Mesenchymal stem cell (in vitro differentiated cells and primary cell): ENCODE measurements around the gene KLC1.

ENCODE experiments used
- DNase-seq: peaks from one replicate; pipeline ENCODE4 v3.0.0-alpha.2; 2013
- H2AFZ ChIP-seq: one replicate; pipeline ENCODE4 v1.6.1; 2013; ENCODE audit warnings: low read depth, mild to moderate bottlenecking, control low read depth, inconsistent platforms, low read length, moderate library complexity
- H2AK5ac ChIP-seq: 2 replicates; pipeline ENCODE4 v1.6.1; 2013; ENCODE audit warnings: low read length, moderate library complexity, mild to moderate bottlenecking, inconsistent platforms; ENCODE audit not compliant: severe bottlenecking
- H2BK120ac ChIP-seq: one replicate; pipeline ENCODE4 v1.6.1; 2013; ENCODE audit warnings: low read depth, mild to moderate bottlenecking, inconsistent platforms, low read length, moderate library complexity
- H2BK12ac ChIP-seq, 2 experiments: one replicate each; pipeline ENCODE4 v1.6.1; 2013; ENCODE audit warnings: inconsistent platforms in 2 of 2, low read length in 2 of 2, mild to moderate bottlenecking in 2 of 2, moderate library complexity in 2 of 2, control low read depth in 1 of 2
- H2BK15ac ChIP-seq: one replicate; pipeline ENCODE4 v1.6.1; 2013; ENCODE audit warnings: mild to moderate bottlenecking, low read depth, inconsistent platforms; ENCODE audit not compliant: poor library complexity, severe bottlenecking
- H2BK5ac ChIP-seq: 2 replicates; pipeline ENCODE4 v1.6.1; 2013; ENCODE audit warnings: low read depth, mild to moderate bottlenecking, low read length, control low read depth, inconsistent platforms; ENCODE audit not compliant: poor library complexity, severe bottlenecking
- H3K14ac ChIP-seq, 2 experiments: one replicate each; pipeline ENCODE4 v1.6.1; 2013; ENCODE audit warnings: inconsistent platforms in 2 of 2, low read length in 2 of 2, control low read depth in 1 of 2, mild to moderate bottlenecking in 1 of 2, moderate library complexity in 1 of 2
- H3K18ac ChIP-seq, 2 experiments: one replicate each; pipeline ENCODE4 v1.6.1; 2013; ENCODE audit warnings: inconsistent platforms in 2 of 2, low read length in 2 of 2, control low read depth in 1 of 2, low read depth in 1 of 2, mild to moderate bottlenecking in 1 of 2
- H3K23ac ChIP-seq, 2 experiments: one replicate each; pipeline ENCODE4 v1.6.1; 2013; ENCODE audit warnings: inconsistent platforms in 2 of 2, low read length in 2 of 2, mild to moderate bottlenecking in 2 of 2, moderate library complexity in 2 of 2, control low read depth in 1 of 2
- H3K27ac ChIP-seq: 2 replicates; pipeline ENCODE4 v1.5.1; 2013; ENCODE audit warnings: mild to moderate bottlenecking, moderate library complexity, low read length, control low read depth, inconsistent platforms; ENCODE audit not compliant: poor library complexity, severe bottlenecking
- H3K27me3 ChIP-seq, 2 experiments: 2 replicates each; pipeline versions ENCODE4 v1.6.1 to v1.7.0; 2013; ENCODE audit warnings: low read length in 2 of 2, mild to moderate bottlenecking in 2 of 2, moderate library complexity in 2 of 2, control low read depth in 1 of 2, inconsistent platforms in 1 of 2; ENCODE audit not compliant: control insufficient read depth in 1 of 2, insufficient read depth in 1 of 2
- H3K36me3 ChIP-seq, 2 experiments: 2 replicates each; pipeline versions ENCODE4 v1.6.1 to v1.7.0; 2013; ENCODE audit warnings: low read length in 2 of 2, control low read depth in 1 of 2, inconsistent platforms in 1 of 2, low read depth in 1 of 2, mild to moderate bottlenecking in 1 of 2; ENCODE audit not compliant: insufficient read depth in 2 of 2, control insufficient read depth in 1 of 2
- H3K4ac ChIP-seq, 2 experiments: one replicate each; pipeline ENCODE4 v1.6.1; 2013; ENCODE audit warnings: inconsistent platforms in 2 of 2, low read length in 2 of 2, mild to moderate bottlenecking in 2 of 2, moderate library complexity in 2 of 2, control low read depth in 1 of 2, low read depth in 1 of 2
- H3K4me1 ChIP-seq: 2 replicates; pipeline ENCODE4 v1.6.1; 2013; ENCODE audit warnings: low read depth, low read length, control low read depth; ENCODE audit not compliant: control insufficient read depth, insufficient read depth
- H3K4me2 ChIP-seq: 2 replicates; pipeline ENCODE4 v1.6.1; 2013; ENCODE audit warnings: low read length, mild to moderate bottlenecking, inconsistent platforms; ENCODE audit not compliant: poor library complexity, severe bottlenecking
- H3K4me3 ChIP-seq, 2 experiments: 2 replicates each; pipeline versions ENCODE4 v1.5.1 to v1.7.0; 2013; ENCODE audit warnings: low read length in 2 of 2, mild to moderate bottlenecking in 2 of 2, control low read depth in 1 of 2, low read depth in 1 of 2; ENCODE audit not compliant: insufficient read depth in 1 of 2
- H3K79me1 ChIP-seq: replicated peaks from 2 replicates; pipeline ENCODE4 v1.6.1; 2013; ENCODE audit warnings: mild to moderate bottlenecking, control low read depth, low read length, inconsistent platforms; ENCODE audit not compliant: poor library complexity, severe bottlenecking
- H3K9ac ChIP-seq: 2 replicates; pipeline ENCODE4 v1.7.0; 2013; ENCODE audit warnings: mild to moderate bottlenecking, low read length, moderate library complexity
- H3K9me3 ChIP-seq: 2 replicates; pipeline ENCODE4 v1.7.0; 2013; ENCODE audit warnings: mild to moderate bottlenecking, low read length; ENCODE audit not compliant: control insufficient read depth
- H4K8ac ChIP-seq: one replicate; pipeline ENCODE4 v1.6.1; 2013; ENCODE audit warnings: inconsistent platforms, mild to moderate bottlenecking, low read length, moderate library complexity
- H4K91ac ChIP-seq: one replicate; pipeline ENCODE4 v1.6.1; 2013; ENCODE audit warnings: mild to moderate bottlenecking, low read length, inconsistent platforms
- WGBS: methylation state at CpG from one replicate; pipeline ENCODE4 v1.1.7; 2013; ENCODE audit warnings: mixed read lengths; 5-methylcytosine and 5-hydroxymethylcytosine counted together

The KLC1 gene

DNA sequence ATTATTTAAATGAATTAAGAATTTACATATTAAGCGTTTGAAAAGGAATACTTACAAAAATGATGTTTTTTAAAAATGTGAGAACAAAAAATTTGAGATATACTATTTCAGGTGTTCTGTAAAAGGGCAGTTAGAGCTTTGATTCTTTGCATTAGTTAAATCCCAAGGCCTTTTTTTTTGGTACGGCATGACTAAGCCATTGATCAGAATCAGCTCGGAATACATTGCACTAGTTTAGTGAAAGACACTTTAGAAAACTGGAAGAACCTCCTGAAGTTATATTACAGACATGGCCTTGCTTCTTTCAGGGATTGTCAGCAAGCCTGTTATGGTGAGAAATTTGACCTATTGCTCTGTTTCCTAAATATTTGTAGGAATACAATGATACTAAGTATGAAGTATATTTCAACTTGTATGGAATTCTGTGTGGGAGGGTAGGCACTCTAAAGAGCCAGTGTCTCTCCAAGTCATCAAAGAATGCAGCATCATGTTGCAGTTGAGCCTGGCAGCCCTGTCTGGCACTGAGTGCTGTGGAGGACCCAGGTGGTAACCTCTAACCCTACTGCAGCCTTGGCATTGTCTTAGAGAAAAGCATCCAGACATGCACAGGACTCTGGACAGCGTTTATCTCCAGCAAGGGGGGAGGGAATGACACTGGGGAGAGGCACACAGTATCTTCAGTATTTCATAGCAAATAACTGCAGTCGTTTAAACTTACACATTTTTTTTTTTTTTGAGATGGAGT lies 1.5 kb downstream of the KLC1 start:
- no peak overlapping the region for H3K23ac ChIP-seq

GRCh38 chr14:103633391-103633790 lies 4.4 kb downstream of the KLC1 start:
- peak overlapping the region in 1 of 2 experiments; percentile 69 for H3K23ac ChIP-seq
- peaks cover 8% of the 10 kb centered on the region for H3K4me1 ChIP-seq
- H3K79me1 ChIP-seq, result no peaks in the 10 kb centered on the region
- no peak overlapping the region for H4K91ac ChIP-seq
- 71% methylated on average over 1 of the region's 1 CpG for WGBS
- H3K27me3 ChIP-seq, result no peaks in the 10 kb centered on the region
- H3K18ac ChIP-seq, result no peak overlapping the region
- no peak overlapping the region for H2AK5ac ChIP-seq
- no peak overlapping the region for H3K27ac ChIP-seq
- no peak overlapping the region for H2BK12ac ChIP-seq
- peaks cover 20 to 26% of the 10 kb centered on the region in 2 experiments for H3K36me3 ChIP-seq
- no peaks in the 10 kb centered on the region for H3K9me3 ChIP-seq
- H2BK5ac ChIP-seq, result peak overlapping the region; percentile 51
- no peak overlapping the region for H2AFZ ChIP-seq
- H2BK15ac ChIP-seq, result no peak overlapping the region
- no peak for DNase-seq
- no peak overlapping the region for H3K14ac ChIP-seq
- H3K4ac ChIP-seq, result no peak overlapping the region
- no peak overlapping the region for H2BK120ac ChIP-seq
- no peak overlapping the region for H3K9ac ChIP-seq
- no peak overlapping the region for H4K8ac ChIP-seq
- no peak overlapping the region for H3K4me2 ChIP-seq
- no peak overlapping the region for H3K4me3 ChIP-seq

More for the DNA sequence above, 1.5 kb downstream of the KLC1 start:
- WGBS, result 43% methylated on average over 3 of the region's 5 CpGs
- peak; percentile 40 for DNase-seq
- Histone ChIP-seq H3K4ac (no peak overlapping the region), H3K36me3 (peaks cover 14 to 16% of the 10 kb centered on the region in 2 experiments), H3K4me2 (peak overlapping the region; percentile 4), H2BK120ac (no peak overlapping the region), H2AK5ac (no peak overlapping the region), H3K9me3 (no peaks in the 10 kb centered on the region), H3K27ac (peak overlapping the region; percentile 0), H2BK5ac (peak overlapping the region; percentile 12), H4K91ac (no peak overlapping the region), H3K14ac (no peak overlapping the region), H2BK15ac (no peak overlapping the region), H4K8ac (no peak overlapping the region), H3K9ac (peak overlapping the region; percentile 98), H3K79me1 (no peaks in the 10 kb centered on the region), H3K27me3 (no peaks in the 10 kb centered on the region), H2AFZ (no peak overlapping the region), H3K4me3 (peak overlapping the region in 1 of 2 experiments; percentile 92), H3K4me1 (peaks cover 20% of the 10 kb centered on the region), H2BK12ac (no peak overlapping the region), H3K18ac (no peak overlapping the region)

GRCh38 chr14:103634156-103634555 lies 5.1 kb downstream of the KLC1 start:
- Histone ChIP-seq H3K14ac (no peak overlapping the region), H2BK15ac (no peak overlapping the region), H3K4me1 (peaks cover 10% of the 10 kb centered on the region), H2AK5ac (no peak overlapping the region), H2BK12ac (no peak overlapping the region), H3K27ac (no peak overlapping the region), H3K27me3 (no peaks in the 10 kb centered on the region), H2BK120ac (no peak overlapping the region), H4K91ac (no peak overlapping the region), H3K23ac (no peak overlapping the region), H3K4me2 (no peak overlapping the region), H3K79me1 (no peaks in the 10 kb centered on the region), H4K8ac (no peak overlapping the region), H3K9ac (peak overlapping the region; percentile 13), H2AFZ (no peak overlapping the region), H3K18ac (peak overlapping the region in 1 of 2 experiments; percentile 34), H3K4ac (no peak overlapping the region), H3K36me3 (peaks cover 20 to 26% of the 10 kb centered on the region in 2 experiments), H3K4me3 (peak overlapping the region in 1 of 2 experiments; percentile 12), H3K9me3 (no peaks in the 10 kb centered on the region), H2BK5ac (no peak overlapping the region)
- 96% methylated on average over 3 of the region's 4 CpGs for WGBS
- no peak for DNase-seq

DNA sequence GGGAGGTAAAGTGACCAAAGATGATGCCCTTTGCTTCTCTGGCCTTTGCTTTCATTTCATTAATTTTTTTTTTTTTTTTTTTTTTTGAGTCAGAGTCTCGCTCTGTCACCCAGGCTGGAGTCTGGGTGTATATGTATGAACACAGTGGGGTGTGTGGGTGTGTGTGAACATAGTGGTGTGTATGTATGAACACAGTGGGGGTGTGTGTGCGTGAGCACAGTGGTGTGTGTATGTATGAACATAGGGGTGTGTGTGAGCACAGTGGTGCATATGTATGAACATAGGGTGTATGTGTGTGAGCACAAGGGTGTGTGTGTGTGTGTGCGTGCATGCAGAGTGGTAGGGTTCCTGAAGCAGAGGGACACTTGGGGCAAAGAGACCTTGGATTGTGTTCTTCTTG lies 9.6 kb downstream of the KLC1 start:
- Histone ChIP-seq H3K9me3 (no peaks in the 10 kb centered on the region), H3K36me3 (peaks cover 4 to 20% of the 10 kb centered on the region in 2 experiments), H4K8ac (no peak overlapping the region), H3K4me1 (peaks cover 12% of the 10 kb centered on the region), H2BK5ac (no peak overlapping the region), H3K4me2 (no peak overlapping the region), H3K79me1 (no peaks in the 10 kb centered on the region), H3K27ac (no peak overlapping the region), H2BK12ac (no peak overlapping the region), H2AFZ (no peak overlapping the region), H3K27me3 (no peaks in the 10 kb centered on the region), H3K4ac (no peak overlapping the region), H3K4me3 (no peak overlapping the region), H3K9ac (no peak overlapping the region), H3K14ac (no peak overlapping the region), H2AK5ac (no peak overlapping the region), H4K91ac (peak overlapping the region; percentile 86), H3K18ac (peak overlapping the region in 1 of 2 experiments; percentile 28), H3K23ac (no peak overlapping the region), H2BK15ac (no peak overlapping the region), H2BK120ac (no peak overlapping the region)
- DNase-seq, result no peak
- 97% methylated on average over 3 of the region's 3 CpGs for WGBS
